Activated CD4-positive, alpha-beta T cell treated with anti-CD3 and anti-CD28 coated beads for 36 hours (primary cell): ENCODE measurements around the gene MAGEB10. TPM values are rescaled to one million over a fixed set of nuclear protein-coding genes. Genes with fewer than 3 reads are reported as not detected.
"Not testable (repeated sequence)": the region's sequence is repeated elsewhere in the genome, so short reads cannot be mapped to it uniquely, and the experiment has no call there.

ENCODE experiments used
- ATAC-seq: fragments of 200-7000 bp; cut with Tn5 transposase; one replicate; pipeline ENCODE4 v1.10.0; 2021; ENCODE audit warnings: mild to moderate bottlenecking, moderate library complexity
- CTCF ChIA-PET: fragments of 350-600 bp; sonication (Branson Sonifier 250); formaldehyde crosslinking; loops from one replicate; lab custom pipeline; 2021; ENCODE audit warnings: antibody characterized with exemption; lab: Charles Lee
- POLR2A ChIA-PET: fragments of 350-600 bp; sonication (Branson Sonifier 250); formaldehyde crosslinking; loops from one replicate; lab custom pipeline; 2021; ENCODE audit warnings: antibody characterized with exemption, inconsistent platforms; lab: Charles Lee
- DNase-seq: peaks from one replicate; pipeline ENCODE4 v3.0.0-alpha.2; 2020
- H3K27ac Mint-ChIP-seq: one replicate; pipeline ENCODE4 v1.8.0; 2021; ENCODE audit warnings: mixed read lengths
- H3K27me3 Mint-ChIP-seq: one replicate; pipeline ENCODE4 v1.8.0; 2021; ENCODE audit warnings: mixed read lengths
- H3K36me3 Mint-ChIP-seq: one replicate; pipeline ENCODE4 v1.8.0; 2021; ENCODE audit warnings: low read depth, mixed read lengths
- H3K4me1 Mint-ChIP-seq: one replicate; pipeline ENCODE4 v1.8.0; 2021; ENCODE audit warnings: mixed read lengths
- H3K4me3 Mint-ChIP-seq: one replicate; pipeline ENCODE4 v1.8.0; 2021; ENCODE audit warnings: mild to moderate bottlenecking, moderate library complexity, mixed read lengths
- H3K9me3 Mint-ChIP-seq: one replicate; pipeline ENCODE4 v1.8.0; 2021; ENCODE audit warnings: low read depth, mixed read lengths
- intact Hi-C, 2 experiments: fragments of 100-400 bp; cut with DNase I in 1 of 2; cut with micrococcal nuclease in 1 of 2; formaldehyde crosslinking; loops; one replicate each; pipeline versions ENCODE4 v1.14.2 to v1.15.1; 2022 to 2024; cut with DNase I, micrococcal nuclease
- total RNA-seq, 2 experiments: library from RNA; stranded (reverse); gene quantifications; one replicate each; pipeline ENCODE4 v1.2.3, GENCODE V29; 2021

Gene MAGEB10, protein sequence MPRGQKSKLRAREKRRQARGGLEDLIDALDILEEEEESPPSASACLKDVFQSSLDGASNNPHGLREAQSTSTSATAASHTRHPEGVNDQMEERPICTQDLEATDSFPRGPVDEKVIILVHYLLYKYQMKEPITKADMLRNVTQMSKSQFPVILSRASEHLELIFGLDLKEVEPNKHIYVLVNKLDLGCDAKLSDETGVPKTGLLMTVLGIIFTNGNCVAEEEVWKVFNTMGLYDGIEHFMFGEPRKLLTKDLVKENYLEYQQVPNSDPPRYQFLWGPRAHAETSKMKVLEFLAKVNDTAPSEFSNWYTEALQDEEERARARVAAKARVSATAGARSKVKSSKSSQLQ
- total RNA-seq: not detected

- Mint-ChIP-seq H3K27ac (no peak within 1 kb of the TSS), H3K4me3 (no peak within 1 kb of the TSS), H3K4me1 (no peaks in the 10 kb centered on the region), H3K9me3 (no peaks in the 10 kb centered on the region), H3K36me3 (no peaks in the 10 kb centered on the region), H3K27me3 (no peaks in the 10 kb centered on the region)
- intact Hi-C loops: no loop called here
- CTCF ChIA-PET: no interaction called here
- no peak for ATAC-seq
- no peak for DNase-seq
- POLR2A ChIA-PET: no interaction called here
Observed at GRCh38 chrX:27807690-27808089, at the start of gene MAGEB10. MAGEB10 (plus strand) TSS chrX:27807990; CDS start chrX:27821307, 13,317 bp downstream.

DNA sequence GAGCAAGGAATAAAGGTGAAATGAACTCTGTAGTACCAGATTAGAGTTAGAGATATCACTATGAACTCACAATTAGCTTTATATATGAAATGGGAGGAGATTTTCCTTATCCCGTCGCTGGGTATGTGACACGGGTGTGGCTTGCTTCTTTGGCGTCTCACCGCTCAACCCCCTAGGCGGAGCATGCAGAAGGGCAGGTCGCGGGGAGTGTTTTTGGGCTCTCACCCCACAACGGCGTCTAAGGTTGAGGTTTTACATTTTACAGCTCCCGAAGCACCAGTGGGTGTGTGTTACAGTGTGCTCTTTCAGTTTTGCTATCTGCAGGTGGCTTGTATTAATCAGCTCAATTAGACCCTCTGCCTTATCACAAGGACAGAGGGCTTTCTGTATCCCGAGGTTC, 42.1 kb upstream of the MAGEB10 start:
- POLR2A ChIA-PET: no interaction called here
- no peak overlapping the region for H3K27ac Mint-ChIP-seq
- H3K4me1 Mint-ChIP-seq: no peaks in the 10 kb centered on the region

GRCh38 chrX:27767387-27767786, 40.4 kb upstream of the MAGEB10 start:
- ChIA-PET CTCF (no interaction called here), POLR2A (no interaction called here)
- no peak for DNase-seq

More for the DNA sequence above, 42.1 kb upstream of the MAGEB10 start:
- CTCF ChIA-PET: no interaction called here
- ATAC-seq (no peak), DNase-seq (no peak)
- intact Hi-C loops: no loop called here
- no peak overlapping the region for H3K4me3 Mint-ChIP-seq
- H3K9me3 Mint-ChIP-seq: peaks cover 1% of the 10 kb centered on the region
- H3K36me3 Mint-ChIP-seq: no peaks in the 10 kb centered on the region
- H3K27me3 Mint-ChIP-seq: no peaks in the 10 kb centered on the region

GRCh38 chrX:27775984-27776383, 31.8 kb upstream of the MAGEB10 start:
- Mint-ChIP-seq H3K4me1 (no peaks in the 10 kb centered on the region), H3K27ac (no peak overlapping the region), H3K9me3 (peaks cover 3% of the 10 kb centered on the region), H3K27me3 (no peaks in the 10 kb centered on the region), H3K4me3 (no peak overlapping the region), H3K36me3 (no peaks in the 10 kb centered on the region)
- ATAC-seq: no peak
- POLR2A ChIA-PET: no interaction called here
- intact Hi-C loops: no loop called here
- DNase-seq: no peak
- CTCF ChIA-PET: no interaction called here

More at GRCh38 chrX:27767387-27767786, 40.4 kb upstream of the MAGEB10 start:
- Mint-ChIP-seq H3K4me1 (no peaks in the 10 kb centered on the region), H3K27ac (no peak overlapping the region), H3K27me3 (no peaks in the 10 kb centered on the region), H3K4me3 (no peak overlapping the region), H3K9me3 (peaks cover 4% of the 10 kb centered on the region), H3K36me3 (no peaks in the 10 kb centered on the region)
- no peak for ATAC-seq
- intact Hi-C loops: no loop called here

DNA sequence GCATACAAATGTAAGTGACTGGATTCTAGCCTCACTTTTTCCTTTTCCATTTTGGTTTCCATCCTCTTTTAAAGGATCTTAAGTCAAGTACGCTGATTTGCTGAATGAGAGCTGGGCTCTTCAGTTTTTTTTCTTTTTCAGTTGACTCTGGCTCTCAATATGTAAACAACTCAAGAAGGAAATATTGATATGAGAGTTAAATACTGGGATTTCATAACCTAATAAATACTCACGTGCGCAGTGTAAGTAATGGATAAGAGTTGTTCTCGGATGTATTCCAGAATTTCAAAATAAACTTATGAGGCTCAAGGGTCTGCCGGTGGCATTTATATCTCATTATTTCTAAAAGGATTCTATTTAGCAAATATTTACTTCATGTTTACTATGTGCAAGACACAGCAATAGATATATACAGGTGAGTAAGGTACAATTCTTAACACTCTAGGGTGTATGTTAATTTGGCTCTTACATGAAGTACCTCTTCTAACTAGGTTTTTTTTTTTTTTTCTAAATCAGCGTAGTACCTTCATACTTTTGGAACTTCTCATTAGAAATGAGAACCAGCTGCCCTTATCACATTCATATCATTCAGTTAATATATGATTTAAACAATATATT, 11.0 kb upstream of the MAGEB10 start:
- CTCF ChIA-PET: no interaction called here

DNA sequence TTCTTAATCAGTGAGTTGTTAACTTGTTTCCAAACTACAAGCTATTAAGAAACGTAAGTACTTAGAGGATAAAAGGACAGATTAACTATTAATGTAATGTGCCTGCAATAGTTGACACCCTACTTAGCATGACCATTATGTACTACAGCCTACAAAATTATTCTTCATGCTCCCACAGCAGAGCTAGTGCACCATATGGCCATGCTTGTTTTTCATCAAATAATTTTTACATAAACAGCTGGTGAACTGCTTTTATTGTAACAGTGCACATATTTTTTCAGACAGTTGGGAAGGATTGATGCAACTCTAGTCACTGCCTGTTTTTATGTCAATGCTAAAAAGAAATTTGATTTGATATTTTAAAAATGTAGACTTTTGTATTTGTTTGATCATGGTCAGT, 10.2 kb upstream of the MAGEB10 start:
- H3K4me1 Mint-ChIP-seq: no peaks in the 10 kb centered on the region
- ATAC-seq (no peak), DNase-seq (no peak)
- H3K4me3 Mint-ChIP-seq: no peak overlapping the region
- H3K9me3 Mint-ChIP-seq: peaks cover 1% of the 10 kb centered on the region
- ChIA-PET CTCF (no interaction called here), POLR2A (no interaction called here)
- intact Hi-C loops: no loop called here
- no peak overlapping the region for H3K27ac Mint-ChIP-seq
- no peaks in the 10 kb centered on the region for H3K36me3 Mint-ChIP-seq
- H3K27me3 Mint-ChIP-seq: no peaks in the 10 kb centered on the region

More for the DNA sequence above, 11.0 kb upstream of the MAGEB10 start:
- H3K27ac Mint-ChIP-seq: no peak overlapping the region
- H3K36me3 Mint-ChIP-seq: no peaks in the 10 kb centered on the region
- ATAC-seq (no peak), DNase-seq (no peak)
- intact Hi-C loops: no loop called here
- POLR2A ChIA-PET: no interaction called here
- H3K27me3 Mint-ChIP-seq: no peaks in the 10 kb centered on the region
- no peak overlapping the region for H3K4me3 Mint-ChIP-seq
- no peaks in the 10 kb centered on the region for H3K9me3 Mint-ChIP-seq
- H3K4me1 Mint-ChIP-seq: no peaks in the 10 kb centered on the region

DNA sequence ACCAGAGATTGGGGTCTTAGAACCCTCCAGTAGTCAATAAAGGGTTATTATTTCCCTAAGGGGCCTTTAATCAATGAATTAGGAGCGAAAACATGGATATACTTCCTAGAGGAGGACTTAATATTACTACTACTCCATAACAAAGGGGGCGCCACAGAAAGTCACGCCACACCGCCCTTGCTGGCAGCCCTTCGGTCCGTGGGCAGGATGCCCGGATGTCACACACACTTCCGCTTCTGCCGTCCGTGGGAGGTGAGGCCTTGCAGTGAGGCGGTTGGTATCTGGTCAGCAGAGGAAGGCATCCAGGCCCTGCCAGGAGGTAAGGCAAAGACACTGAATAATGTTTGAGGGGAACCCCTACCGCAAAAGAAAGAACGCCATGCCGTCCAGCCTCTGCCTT, 436 bp downstream of the MAGEB10 start:
- ATAC-seq: no peak
- no peaks in the 10 kb centered on the region for H3K4me1 Mint-ChIP-seq
- intact Hi-C loops: no loop called here
- no peak for DNase-seq
- no peaks in the 10 kb centered on the region for H3K36me3 Mint-ChIP-seq
- no peak overlapping the region for H3K4me3 Mint-ChIP-seq
- no peaks in the 10 kb centered on the region for H3K9me3 Mint-ChIP-seq
- ChIA-PET CTCF (no interaction called here), POLR2A (no interaction called here)
- H3K27ac Mint-ChIP-seq: no peak overlapping the region
- H3K27me3 Mint-ChIP-seq: no peaks in the 10 kb centered on the region

- H3K27ac Mint-ChIP-seq, DNase-seq, POLR2A ChIA-PET, ATAC-seq, H3K4me3 Mint-ChIP-seq, intact Hi-C loops, H3K36me3 Mint-ChIP-seq, H3K4me1 Mint-ChIP-seq, CTCF ChIA-PET, H3K27me3 Mint-ChIP-seq, H3K9me3 Mint-ChIP-seq: not testable (repeated sequence)
Observed at GRCh38 chrX:27808991-27809859, 1.4 kb downstream of the MAGEB10 start.

- intact Hi-C loops: no loop called here
- ATAC-seq (no peak), DNase-seq (no peak)
- peaks cover 1% of the 10 kb centered on the region for H3K9me3 Mint-ChIP-seq
- POLR2A ChIA-PET: no interaction called here
- H3K4me1 Mint-ChIP-seq: no peaks in the 10 kb centered on the region
- no peaks in the 10 kb centered on the region for H3K27me3 Mint-ChIP-seq
- H3K27ac Mint-ChIP-seq: no peak overlapping the region
- no peaks in the 10 kb centered on the region for H3K36me3 Mint-ChIP-seq
- CTCF ChIA-PET: no interaction called here
- H3K4me3 Mint-ChIP-seq: no peak overlapping the region
Observed at GRCh38 chrX:27815209-27815608, 7.4 kb downstream of the MAGEB10 start.

DNA sequence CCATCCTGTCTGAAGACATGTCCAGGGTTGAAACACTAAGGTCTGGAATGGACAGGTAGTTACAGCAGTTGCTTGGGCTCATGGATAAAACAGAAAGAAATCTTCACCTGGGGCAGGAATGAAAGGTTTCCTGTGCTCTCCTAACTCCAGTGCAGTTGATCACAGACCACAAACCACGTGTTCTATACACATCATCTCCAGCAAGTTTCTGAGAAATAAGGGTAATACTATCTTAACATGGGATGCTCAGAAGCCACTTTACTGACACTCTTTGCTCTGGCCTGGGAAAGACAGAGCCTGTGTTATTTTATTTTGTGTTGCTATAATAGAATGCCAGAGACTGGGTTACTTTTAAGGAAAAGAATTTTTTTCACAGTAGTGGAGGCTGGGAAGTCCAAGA, 16.0 kb downstream of the MAGEB10 start:
- no peaks in the 10 kb centered on the region for H3K9me3 Mint-ChIP-seq
- H3K4me3 Mint-ChIP-seq: no peak overlapping the region
- ATAC-seq (no peak), DNase-seq (no peak)
- intact Hi-C loops: no loop called here
- no peaks in the 10 kb centered on the region for H3K36me3 Mint-ChIP-seq
- H3K4me1 Mint-ChIP-seq: no peaks in the 10 kb centered on the region
- H3K27ac Mint-ChIP-seq: no peak overlapping the region
- CTCF ChIA-PET: no interaction called here
- POLR2A ChIA-PET: no interaction called here
- H3K27me3 Mint-ChIP-seq: no peaks in the 10 kb centered on the region

GRCh38 chrX:27838185-27838584, 30.4 kb downstream of the MAGEB10 start:
- no peaks in the 10 kb centered on the region for H3K27me3 Mint-ChIP-seq
- ATAC-seq (no peak), DNase-seq (no peak)
- peaks cover 2% of the 10 kb centered on the region for H3K9me3 Mint-ChIP-seq
- no peak overlapping the region for H3K27ac Mint-ChIP-seq
- no peaks in the 10 kb centered on the region for H3K36me3 Mint-ChIP-seq
- POLR2A ChIA-PET: no interaction called here
- intact Hi-C loops: no loop called here
- no peak overlapping the region for H3K4me3 Mint-ChIP-seq
- no peaks in the 10 kb centered on the region for H3K4me1 Mint-ChIP-seq
- CTCF ChIA-PET: no interaction called here
